Motor neuron (in vitro differentiated cells): ENCODE measurements around the gene PKNOX1. TPM values are rescaled to one million over a fixed set of nuclear protein-coding genes. Genes with fewer than 3 reads are reported as not detected.

ENCODE experiments used
- ATAC-seq, 8 experiments: fragments of 200-7000 bp; cut with Tn5 transposase; replicated peaks in 6 of 8; 2 replicates each; pipeline ENCODE4 v1.8.0; 2021; ENCODE audit warnings: mild to moderate bottlenecking in 8 of 8, moderate library complexity in 8 of 8
- H3K27ac ChIP-seq, 2 donors: fragments of 250-450 bp; sonication (Bioruptor Pico); 2 replicates each; pipeline ENCODE4 v1.9.0; 2021; ENCODE audit warnings: antibody characterized with exemption in 2 of 2, mild to moderate bottlenecking in 2 of 2, moderate library complexity in 1 of 2
- H3K4me1 ChIP-seq, 2 donors: fragments of 250-450 bp; sonication (Bioruptor Pico); replicated peaks in 1 of 2; 2 replicates each; pipeline ENCODE4 v1.6.1; 2021; ENCODE audit warnings: antibody characterized with exemption in 2 of 2, mild to moderate bottlenecking in 2 of 2, moderate library complexity in 1 of 2
- H3K4me3 ChIP-seq, 5 donors: fragments of 250-450 bp; sonication (Bioruptor Pico); 2 replicates each; pipeline ENCODE4 v1.9.0; 2021; ENCODE audit warnings: antibody characterized with exemption in 5 of 5, mild to moderate bottlenecking in 5 of 5, moderate library complexity in 4 of 5
- WGBS, 10 experiments: fragments of 450-650 bp; shearing (Covaris generic); methylation state at CpG; one replicate each; pipeline ENCODE4 v1.0.0; 2022; 5-methylcytosine and 5-hydroxymethylcytosine counted together
- in situ Hi-C, 9 experiments: fragments of 400-800 bp; cut with MboI; loops; one replicate each; pipeline ENCODE4 v1.15.0; 2021; ENCODE audit warnings: low sequenced_read_pairs in 9 of 9, low pct_unique_long_range_greater_than_20kb in 2 of 9; ENCODE audit not compliant: unreplicated experiment in 9 of 9
- total RNA-seq, 8 experiments: library from RNA; unstranded; fragments of 300-600 nt; gene quantifications; 2 replicates each; pipeline versions ENCODE4 v1.2.3 to v1.2.4, GENCODE V29; 2022

PKNOX1 gene
- total RNA-seq, 8 experiments from 2014 or later: 12.5 to 27.3 (median 15.1) TPM

GRCh38 chr21:43020177-43020576, 45.8 kb downstream of the PKNOX1 start:
- Histone ChIP-seq H3K4me3 (no peak overlapping the region), H3K27ac (no peak overlapping the region), H3K4me1 (no peaks in the 10 kb centered on the region)
- 40 to 100% (median 93%) methylated on average over 1 to 7 of the region's 13 CpGs; no CpG with 5 or more reads in 2 of the 10 experiments for WGBS, 10 experiments
- no peak for ATAC-seq
- in situ Hi-C loops: no loop called here

- H3K27ac ChIP-seq: no peak overlapping the region
- WGBS, 10 experiments: 80 to 100% (median 97%) methylated on average over 1 to 2 of the region's 6 CpGs; no CpG with 5 or more reads in 6 of the 10 experiments
- no peak overlapping the region for H3K4me3 ChIP-seq
- H3K4me1 ChIP-seq: no peaks in the 10 kb centered on the region
- in situ Hi-C loops: no loop called here
- no peak for ATAC-seq
These were observed 46.4 kb downstream of the PKNOX1 start for GRCh38 chr21:43020771-43021170.

GRCh38 chr21:43021191-43021590, 46.8 kb downstream of the PKNOX1 start:
- no peak overlapping the region for H3K4me3 ChIP-seq
- no peak for ATAC-seq
- WGBS, 10 experiments: 61 to 100% (median 87%) methylated on average over 1 to 9 of the region's 10 CpGs; no CpG with 5 or more reads in 4 of the 10 experiments
- no peak overlapping the region for H3K27ac ChIP-seq
- in situ Hi-C loops: no loop called here
- H3K4me1 ChIP-seq: no peaks in the 10 kb centered on the region

GRCh38 chr21:43021756-43022600, 47.6 kb downstream of the PKNOX1 start:
- no peaks in the 10 kb centered on the region for H3K4me1 ChIP-seq
- H3K27ac ChIP-seq: no peak overlapping the region
- 90 to 100% (median 100%) methylated on average over 1 to 8 of the region's 28 CpGs; no CpG with 5 or more reads in 3 of the 10 experiments for WGBS, 10 experiments
- no peak overlapping the region for H3K4me3 ChIP-seq
- in situ Hi-C loops: no loop called here
- no peak for ATAC-seq

- Histone ChIP-seq H3K4me3 (no peak overlapping the region), H3K27ac (no peak overlapping the region), H3K4me1 (no peaks in the 10 kb centered on the region)
- ATAC-seq: no peak
- in situ Hi-C loops: no loop called here
- 86 to 100% (median 96%) methylated on average over 1 to 8 of the region's 8 CpGs for WGBS, 10 experiments
These were observed 48.8 kb downstream of the PKNOX1 start for GRCh38 chr21:43023175-43023574.

- Histone ChIP-seq H3K27ac (no peak overlapping the region), H3K4me1 (no peaks in the 10 kb centered on the region), H3K4me3 (no peak overlapping the region)
- no peak for ATAC-seq
- in situ Hi-C loops: no loop called here
- WGBS, 10 experiments: 75 to 100% (median 91%) methylated on average over 3 to 14 of the region's 17 CpGs
These were observed 50.2 kb downstream of the PKNOX1 start for GRCh38 chr21:43024439-43025136.

GRCh38 chr21:43025636-43026180, 51.3 kb downstream of the PKNOX1 start:
- WGBS, 10 experiments: 60 to 100% (median 89%) methylated on average over 1 to 5 of the region's 6 CpGs; no CpG with 5 or more reads in 2 of the 10 experiments
- Histone ChIP-seq H3K4me1 (no peaks in the 10 kb centered on the region), H3K4me3 (no peak overlapping the region), H3K27ac (no peak overlapping the region)
- no peak for ATAC-seq
- in situ Hi-C loops: no loop called here

GRCh38 chr21:43027846-43028731, 53.7 kb downstream of the PKNOX1 start:
- no peak for ATAC-seq
- 86 to 96% (median 92%) methylated on average over 3 to 15 of the region's 27 CpGs; no CpG with 5 or more reads in 2 of the 10 experiments for WGBS, 10 experiments
- Histone ChIP-seq H3K4me3 (no peak overlapping the region), H3K4me1 (no peaks in the 10 kb centered on the region), H3K27ac (no peak overlapping the region)
- in situ Hi-C loops: no loop called here

- WGBS, 10 experiments: 62 to 100% (median 93%) methylated on average over 1 to 10 of the region's 13 CpGs; no CpG with 5 or more reads in 1 of the 10 experiments
- ATAC-seq: no peak
- Histone ChIP-seq H3K27ac (no peak overlapping the region), H3K4me3 (no peak overlapping the region), H3K4me1 (no peaks in the 10 kb centered on the region)
- in situ Hi-C loops: no loop called here
These were observed 55.4 kb downstream of the PKNOX1 start for GRCh38 chr21:43029785-43030184.

GRCh38 chr21:43031121-43031619, 56.8 kb downstream of the PKNOX1 start:
- peak in 1 of 8 experiments; percentile 90 for ATAC-seq
- Histone ChIP-seq H3K4me3 (no peak overlapping the region), H3K4me1 (no peaks in the 10 kb centered on the region), H3K27ac (no peak overlapping the region)
- WGBS, 10 experiments: 80 to 100% (median 92%) methylated on average over 1 to 9 of the region's 12 CpGs
- in situ Hi-C loops: no loop called here

GRCh38 chr21:43034101-43034500, 59.7 kb downstream of the PKNOX1 start:
- WGBS, 10 experiments: 38 to 100% (median 95%) methylated on average over 1 of the region's 1 CpG; no CpG with 5 or more reads in 4 of the 10 experiments
- Histone ChIP-seq H3K27ac (no peak overlapping the region), H3K4me1 (no peaks in the 10 kb centered on the region), H3K4me3 (no peak overlapping the region)
- in situ Hi-C loops: no loop called here
- no peak for ATAC-seq

GRCh38 chr21:43034826-43035225, 60.5 kb downstream of the PKNOX1 start:
- no peak overlapping the region for H3K27ac ChIP-seq
- H3K4me3 ChIP-seq: no peak overlapping the region
- in situ Hi-C loops: no loop called here
- no peak for ATAC-seq
- H3K4me1 ChIP-seq: no peaks in the 10 kb centered on the region
- WGBS, 10 experiments: 80 to 100% (median 92%) methylated on average over 1 to 3 of the region's 5 CpGs; no CpG with 5 or more reads in 4 of the 10 experiments
